Activated CD8-positive, alpha-beta T cell treated with anti-CD3 and anti-CD28 coated beads for 36 hours (primary cell): Measurements from ENCODE around the gene CNTNAP2. TPM values are rescaled to one million over a fixed set of nuclear protein-coding genes. Genes with fewer than 3 reads are reported as not detected.

Source experiments
- ATAC-seq: fragments of 200-7000 bp; cut with Tn5 transposase; one replicate; pipeline ENCODE4 v1.10.0; 2021; ENCODE audit warnings: mild to moderate bottlenecking, moderate library complexity
- CTCF ChIA-PET: fragments of 350-600 bp; sonication (Branson Sonifier 250); formaldehyde crosslinking; loops from one replicate; lab custom pipeline; 2021; ENCODE audit warnings: antibody characterized with exemption; lab: Charles Lee
- POLR2A ChIA-PET: fragments of 350-600 bp; sonication (Branson Sonifier 250); formaldehyde crosslinking; loops from one replicate; lab custom pipeline; 2021; ENCODE audit warnings: antibody characterized with exemption; lab: Charles Lee
- DNase-seq: peaks from one replicate; pipeline ENCODE4 v3.0.0-alpha.2; 2020
- H3K27ac Mint-ChIP-seq: one replicate; pipeline ENCODE4 v1.8.0; 2021; ENCODE audit warnings: mild to moderate bottlenecking, mixed read lengths
- H3K27me3 Mint-ChIP-seq: one replicate; pipeline ENCODE4 v1.8.0; 2021; ENCODE audit warnings: mixed read lengths
- H3K36me3 Mint-ChIP-seq: one replicate; pipeline ENCODE4 v1.8.0; 2021; ENCODE audit warnings: low read depth, mixed read lengths
- H3K4me1 Mint-ChIP-seq: one replicate; pipeline ENCODE4 v1.8.0; 2021; ENCODE audit warnings: low read depth, mixed read lengths
- H3K4me3 Mint-ChIP-seq: one replicate; pipeline ENCODE4 v1.8.0; 2021; ENCODE audit warnings: mild to moderate bottlenecking, moderate library complexity, mixed read lengths
- H3K9me3 Mint-ChIP-seq: one replicate; pipeline ENCODE4 v1.8.0; 2021; ENCODE audit warnings: mixed read lengths
- CTCF ChIP-seq: fragments of 200-600 bp; IDR thresholded peaks from one replicate; pipeline ENCODE4 v1.8.0; 2022; ENCODE audit warnings: antibody characterized with exemption, mild to moderate bottlenecking
- intact Hi-C: fragments of 100-400 bp; cut with micrococcal nuclease; formaldehyde crosslinking; loops from one replicate; pipeline ENCODE4 v1.10.0; 2022
- total RNA-seq, 2 experiments: library from RNA; stranded (reverse); gene quantifications; one replicate each; pipeline ENCODE4 v1.2.3, GENCODE V29; 2021

Gene CNTNAP2
- total RNA-seq, 2 experiments from 2014 or later: not detected

DNA sequence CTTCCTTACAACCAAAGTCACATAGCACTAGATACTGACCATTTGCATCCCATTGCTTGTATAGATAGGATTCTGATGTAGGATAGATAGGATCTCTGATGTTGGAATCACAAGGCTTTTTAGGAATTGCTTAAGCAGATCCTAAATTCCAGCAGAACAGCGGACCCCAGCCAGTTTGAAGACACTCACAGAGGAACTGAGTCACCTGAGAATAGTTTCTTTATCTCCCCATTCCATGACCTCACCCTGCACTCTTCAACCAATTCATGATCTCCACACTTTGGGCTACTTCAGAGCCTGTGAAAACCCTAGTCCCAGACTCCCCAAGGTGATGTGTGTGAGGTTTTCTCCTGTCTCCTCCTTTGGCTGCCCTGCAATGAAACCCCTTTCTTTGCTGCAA lies 179.4 kb downstream of the CNTNAP2 start:
- TF ChIP-seq CTCF: no peak
- Mint-ChIP-seq H3K27me3 (no peaks in the 10 kb centered on the region), H3K4me1 (no peaks in the 10 kb centered on the region), H3K4me3 (no peak overlapping the region), H3K9me3 (peaks cover 1% of the 10 kb centered on the region), H3K27ac (no peak overlapping the region), H3K36me3 (no peaks in the 10 kb centered on the region)
- no peak for ATAC-seq
- intact Hi-C loops: no loop called here
- ChIA-PET POLR2A (no interaction called here), CTCF (no interaction called here)
- DNase-seq: no peak

GRCh38 chr7:146314962-146315361 lies 198.4 kb downstream of the CNTNAP2 start:
- ATAC-seq (no peak), DNase-seq (no peak)
- H3K36me3 Mint-ChIP-seq: no peaks in the 10 kb centered on the region
- H3K27ac Mint-ChIP-seq: no peak overlapping the region
- ChIA-PET POLR2A (no interaction called here), CTCF (no interaction called here)
- H3K9me3 Mint-ChIP-seq: peaks cover 5% of the 10 kb centered on the region
- H3K4me3 Mint-ChIP-seq: no peak overlapping the region
- intact Hi-C loops: no loop called here
- no peak for TF ChIP-seq CTCF
- H3K4me1 Mint-ChIP-seq: no peaks in the 10 kb centered on the region
- no peaks in the 10 kb centered on the region for H3K27me3 Mint-ChIP-seq

DNA sequence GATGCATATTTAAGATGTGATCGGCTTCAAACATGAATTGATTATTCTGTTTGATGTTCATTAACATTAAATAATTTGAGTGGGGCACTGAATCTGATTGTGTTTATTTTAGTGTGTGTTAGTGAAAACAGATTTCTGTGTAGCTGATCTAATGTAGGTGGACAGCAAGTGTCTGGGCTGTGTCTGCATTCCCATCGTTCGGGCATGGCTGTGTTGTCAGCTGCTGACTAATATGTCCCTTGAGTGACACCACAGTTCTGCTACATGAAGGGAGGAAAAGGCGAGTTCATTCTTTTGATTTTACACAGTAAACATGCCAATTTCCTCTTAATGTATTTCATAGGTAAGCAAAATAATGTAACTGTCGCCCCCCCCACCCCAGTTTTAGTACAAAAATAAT lies 203.0 kb downstream of the CNTNAP2 start:
- no peaks in the 10 kb centered on the region for H3K4me1 Mint-ChIP-seq
- TF ChIP-seq CTCF: no peak
- H3K4me3 Mint-ChIP-seq: no peak overlapping the region
- H3K9me3 Mint-ChIP-seq: peaks cover 2% of the 10 kb centered on the region
- ATAC-seq: no peak
- no peaks in the 10 kb centered on the region for H3K27me3 Mint-ChIP-seq
- no peak for DNase-seq
- intact Hi-C loops: no loop called here
- ChIA-PET CTCF (no interaction called here), POLR2A (no interaction called here)
- H3K36me3 Mint-ChIP-seq: no peaks in the 10 kb centered on the region
- no peak overlapping the region for H3K27ac Mint-ChIP-seq

GRCh38 chr7:146321301-146321700 lies 204.7 kb downstream of the CNTNAP2 start:
- no peak for TF ChIP-seq CTCF
- DNase-seq: no peak
- Mint-ChIP-seq H3K36me3 (no peaks in the 10 kb centered on the region), H3K27ac (no peak overlapping the region), H3K4me3 (no peak overlapping the region), H3K9me3 (peaks cover 2% of the 10 kb centered on the region), H3K27me3 (no peaks in the 10 kb centered on the region), H3K4me1 (no peaks in the 10 kb centered on the region)
- intact Hi-C loops: no loop called here
- ATAC-seq: no peak
- ChIA-PET POLR2A (no interaction called here), CTCF (no interaction called here)

GRCh38 chr7:146331369-146331768 lies 214.8 kb downstream of the CNTNAP2 start:
- TF ChIP-seq CTCF: no peak
- no peaks in the 10 kb centered on the region for H3K36me3 Mint-ChIP-seq
- H3K4me3 Mint-ChIP-seq: no peak overlapping the region
- peaks cover 13% of the 10 kb centered on the region for H3K9me3 Mint-ChIP-seq
- no peak overlapping the region for H3K27ac Mint-ChIP-seq
- H3K27me3 Mint-ChIP-seq: no peaks in the 10 kb centered on the region
- ChIA-PET CTCF (no interaction called here), POLR2A (no interaction called here)
- ATAC-seq (no peak), DNase-seq (no peak)
- intact Hi-C loops: no loop called here
- no peaks in the 10 kb centered on the region for H3K4me1 Mint-ChIP-seq
